Mesenteric fat pad (tissue), 1 donor: Measurements from ENCODE around the gene MAPKAPK5. TPM values are rescaled to one million over a fixed set of nuclear protein-coding genes. Genes with fewer than 3 reads are reported as not detected.

Experiments
- microRNA-seq: library from miRNA; unstranded; fragments of <30 nt; microRNA quantifications from one replicate; pipeline ENCODE4 v1.2.0, GENCODE V29; 2020; ENCODE audit warnings: borderline number of aligned reads
- total RNA-seq: library from RNA; stranded (reverse); fragmentation: NEBNext Ultra II Directional; extraction: Animal tissue kit (Norgen Biotek cat#: 25700); gene quantifications from one replicate; pipeline ENCODE4 v1.2.1, GENCODE V29; 2021
- donor health status: DM: yes; HTN: yes; CAD: no.

Gene MAPKAPK5
- total RNA-seq, 1 donor from 2014 or later, result 43.5 TPM

Small RNA genes within 50 kb of the gene (microRNA-seq; reads per million reads assigned to microRNA genes)
- gene MIR6761, result not detected

Other genes with a start within 250 kb of the MAPKAPK5 start
- 82.1 TPM for gene ATXN2, start 242.9 kb upstream of the MAPKAPK5 start, total RNA-seq
- 16.9 TPM for gene BRAP, start 156.3 kb upstream of the MAPKAPK5 start, total RNA-seq
- gene ACAD10, start 156.2 kb upstream of the MAPKAPK5 start, total RNA-seq, result 15.6 TPM
- 436 TPM for gene ALDH2, start 75.3 kb upstream of the MAPKAPK5 start, total RNA-seq
- 6.0 TPM for gene TMEM116, start 170.9 kb downstream of the MAPKAPK5 start, total RNA-seq
- 41.8 TPM for gene ERP29, start 171.2 kb downstream of the MAPKAPK5 start, total RNA-seq